T1000 (cell line): ENCODE measurements around the gene SLC25A34.
"Not testable (repeated sequence)": the region's sequence is repeated elsewhere in the genome, so short reads cannot be mapped to it uniquely, and the experiment has no call there.

Source experiments
- DNase-seq: peaks from one replicate; lab custom pipeline; 2025; ENCODE audit warnings: mixed read lengths; lab: John Stamatoyannopoulos, UW

Gene SLC25A34

GRCh38 chr1:15736038-15736891, at the start of gene SLC25A34:
SLC25A34 (plus strand) TSS chr1:15736258; CDS start chr1:15736486, 228 bp downstream.
- DNase-seq = no peak

- no peak for DNase-seq
Measured at GRCh38 chr1:15687446-15687845, 48.6 kb upstream of the SLC25A34 start.

GRCh38 chr1:15690317-15690716, 45.7 kb upstream of the SLC25A34 start:
- DNase-seq = no peak

- DNase-seq = no peak
Measured at GRCh38 chr1:15691434-15692032, 44.5 kb upstream of the SLC25A34 start.

- no peak for DNase-seq
Measured at GRCh38 chr1:15692121-15692682, 43.9 kb upstream of the SLC25A34 start.

- no peak for DNase-seq
Measured at GRCh38 chr1:15693371-15693770, 42.7 kb upstream of the SLC25A34 start.

- DNase-seq = no peak
Measured at GRCh38 chr1:15696956-15697521, 39.0 kb upstream of the SLC25A34 start.

- no peak for DNase-seq
Measured at GRCh38 chr1:15698201-15698600, 37.9 kb upstream of the SLC25A34 start.

GRCh38 chr1:15699321-15699720, 36.7 kb upstream of the SLC25A34 start:
- DNase-seq = not testable (repeated sequence)

- no peak for DNase-seq
Measured at GRCh38 chr1:15700508-15700907, 35.5 kb upstream of the SLC25A34 start.

- no peak for DNase-seq
Measured at GRCh38 chr1:15701784-15702183, 34.3 kb upstream of the SLC25A34 start.

- no peak for DNase-seq
Measured at GRCh38 chr1:15702722-15703550, 33.1 kb upstream of the SLC25A34 start.

GRCh38 chr1:15703562-15703961, 32.5 kb upstream of the SLC25A34 start:
- DNase-seq = no peak

- DNase-seq = no peak
Measured at GRCh38 chr1:15704526-15705183, 31.4 kb upstream of the SLC25A34 start.

- DNase-seq = no peak
Measured at GRCh38 chr1:15705184-15705566, 30.9 kb upstream of the SLC25A34 start.

- no peak for DNase-seq
Measured at GRCh38 chr1:15706751-15707150, 29.3 kb upstream of the SLC25A34 start.

GRCh38 chr1:15707239-15707925, 28.7 kb upstream of the SLC25A34 start:
- DNase-seq = no peak

GRCh38 chr1:15708486-15709137, 27.4 kb upstream of the SLC25A34 start:
- DNase-seq = no peak

- DNase-seq = no peak
Measured at GRCh38 chr1:15709226-15709625, 26.8 kb upstream of the SLC25A34 start.

GRCh38 chr1:15712168-15712567, 23.9 kb upstream of the SLC25A34 start:
- no peak for DNase-seq
